H1 (cell line): ENCODE data around the gene STAP2. TPM values are rescaled to one million over a fixed set of nuclear protein-coding genes. Genes with fewer than 3 reads are reported as not detected.
A peak's percentile ranks its signal among the peaks of the same experiment; 100 is the strongest.

ENCODE experiments used
- CTCF ChIA-PET: fragments of 300-600 bp; sonication (Branson Sonifier 250); formaldehyde crosslinking; loops from one replicate; lab custom pipeline; 2021; ENCODE audit not compliant: partially characterized antibody; lab: Charles Lee
- POLR2A ChIA-PET: fragments of 300-600 bp; sonication (Branson Sonifier 250); formaldehyde crosslinking; loops from one replicate; lab custom pipeline; 2021; ENCODE audit warnings: inconsistent platforms; ENCODE audit not compliant: partially characterized antibody; lab: Charles Lee
- DNase-seq, 2 experiments: peaks; one replicate each; pipeline versions ENCODE4 v3.0.0 to v3.0.0-alpha.2; 2010 to 2022; ENCODE audit warnings: low spot score in 2 of 2, low read depth in 1 of 2, mixed read lengths in 1 of 2
- FAIRE-seq: peaks from 2 replicates; lab custom pipeline; 2011; peaks lifted over from hg19 to GRCh38; lab: Jason Lieb, UNC
- H2AFZ ChIP-seq: 2 replicates; pipeline ENCODE4 v1.8.1; 2012; ENCODE audit warnings: low read length, inconsistent platforms
- H2AK5ac ChIP-seq: 2 replicates; pipeline ENCODE4 v1.6.1; 2013; ENCODE audit warnings: low read depth, low read length
- H2BK120ac ChIP-seq: replicated peaks from 2 replicates; pipeline ENCODE3; 2013; ENCODE audit warnings: low read depth, low read length, inconsistent platforms
- H2BK12ac ChIP-seq: 2 replicates; pipeline ENCODE4 v1.6.1; 2013; ENCODE audit warnings: low read depth, low read length
- H2BK15ac ChIP-seq: 2 replicates; pipeline ENCODE4 v1.6.1; 2013; ENCODE audit warnings: low read length
- H2BK20ac ChIP-seq: 2 replicates; pipeline ENCODE4 v1.6.1; 2013; ENCODE audit warnings: low read length
- H2BK5ac ChIP-seq: 2 replicates; pipeline ENCODE4 v1.6.1; 2013; ENCODE audit warnings: low read depth, low read length
- H3K14ac ChIP-seq: 2 replicates; pipeline ENCODE4 v1.6.1; 2013; ENCODE audit warnings: inconsistent platforms; ENCODE audit not compliant: insufficient read length
- H3K18ac ChIP-seq: 2 replicates; pipeline ENCODE4 v1.6.1; 2013; ENCODE audit warnings: low read length; ENCODE audit errors: extremely low read depth
- H3K23ac ChIP-seq: 2 replicates; pipeline ENCODE4 v1.6.1; 2013; ENCODE audit warnings: inconsistent platforms; ENCODE audit not compliant: insufficient read length
- H3K23me2 ChIP-seq: 2 replicates; pipeline ENCODE4 v1.6.1; 2013; ENCODE audit warnings: low read depth, low read length
- H3K27ac ChIP-seq: 2 replicates; pipeline ENCODE4 v1.6.1; 2011; ENCODE audit warnings: low read depth, low read length, inconsistent platforms
- H3K27me3 ChIP-seq, 4 experiments: replicated peaks in 1 of 4; 1 replicate in 1 of 4; 2 replicates in 3 of 4; pipeline versions ENCODE4 v1.6.1 to v1.8.1; 2011 to 2013; ENCODE audit warnings: low read length in 3 of 4, mild to moderate bottlenecking in 3 of 4, inconsistent platforms in 2 of 4, mixed read lengths in 2 of 4, moderate library complexity in 1 of 4; ENCODE audit not compliant: control insufficient read depth in 3 of 4, insufficient read depth in 3 of 4; ENCODE audit errors: extremely low read depth in 1 of 4
- H3K36me3 ChIP-seq, 4 experiments: 2 replicates each; pipeline versions ENCODE4 v1.6.1 to v1.8.1; 2011 to 2013; ENCODE audit warnings: mild to moderate bottlenecking in 4 of 4, low read length in 3 of 4, moderate library complexity in 2 of 4, control low read depth in 1 of 4, inconsistent platforms in 1 of 4; ENCODE audit not compliant: insufficient read depth in 4 of 4, control insufficient read depth in 2 of 4
- H3K4ac ChIP-seq: replicated peaks from 2 replicates; pipeline ENCODE3; 2013; ENCODE audit warnings: low read length, low read depth, mixed read lengths, inconsistent platforms; ENCODE audit not compliant: insufficient read length
- H3K4me1 ChIP-seq, 4 experiments: replicated peaks in 1 of 4; 1 replicate in 1 of 4; 2 replicates in 3 of 4; pipeline versions ENCODE4 v1.6.1 to v1.8.1; 2011 to 2013; ENCODE audit warnings: low read length in 3 of 4, inconsistent platforms in 2 of 4, mixed read lengths in 1 of 4; ENCODE audit not compliant: insufficient read depth in 4 of 4, control insufficient read depth in 3 of 4
- H3K4me2 ChIP-seq, 2 experiments: 2 replicates each; pipeline versions ENCODE4 v1.6.1 to v1.8.1; 2011 to 2013; ENCODE audit warnings: low read depth in 2 of 2, low read length in 2 of 2, control low read depth in 1 of 2, inconsistent platforms in 1 of 2, mild to moderate bottlenecking in 1 of 2; ENCODE audit not compliant: insufficient read depth in 1 of 2
- H3K4me3 ChIP-seq, 4 experiments: fragments of 200-600, 300-600 bp in 1 of 4; sonication (generic), shearing (Covaris generic), sonication (Bioruptor Twin) in 1 of 4; 2 replicates each; pipeline versions ENCODE4 v1.5.1 to v1.8.1; 2011 to 2016; ENCODE audit warnings: low read length in 4 of 4, low read depth in 3 of 4, control low read depth in 2 of 4, inconsistent platforms in 2 of 4, mild to moderate bottlenecking in 2 of 4, mixed read lengths in 1 of 4, moderate library complexity in 1 of 4; ENCODE audit not compliant: insufficient read depth in 2 of 4; ENCODE audit errors: extremely low read depth in 1 of 4
- H3K56ac ChIP-seq: replicated peaks from 2 replicates; pipeline ENCODE3; 2013; ENCODE audit warnings: low read depth, mild to moderate bottlenecking, mixed read lengths, low read length, inconsistent platforms; ENCODE audit not compliant: insufficient read length
- H3K79me1 ChIP-seq: 2 replicates; pipeline ENCODE4 v1.6.1; 2013; ENCODE audit warnings: low read depth, low read length, control low read depth
- H3K79me2 ChIP-seq, 2 experiments: 2 replicates each; pipeline versions ENCODE4 v1.6.1 to v1.8.1; 2012 to 2013; ENCODE audit warnings: low read length in 2 of 2, mild to moderate bottlenecking in 2 of 2, inconsistent platforms in 1 of 2; ENCODE audit not compliant: insufficient read depth in 2 of 2, control insufficient read depth in 1 of 2
- H3K9ac ChIP-seq, 4 experiments: replicated peaks in 1 of 4; 1 replicate in 1 of 4; 2 replicates in 3 of 4; pipeline versions ENCODE4 v1.6.1 to v1.8.1; 2011 to 2013; ENCODE audit warnings: low read depth in 3 of 4, low read length in 3 of 4, control low read depth in 2 of 4, mild to moderate bottlenecking in 2 of 4, moderate library complexity in 2 of 4, inconsistent platforms in 1 of 4; ENCODE audit errors: extremely low read depth in 1 of 4
- H3K9me3 ChIP-seq, 2 experiments: 2 replicates each; pipeline versions ENCODE4 v1.6.1 to v1.8.1; 2012 to 2013; ENCODE audit warnings: mild to moderate bottlenecking in 2 of 2, moderate library complexity in 2 of 2, control low read depth in 1 of 2, inconsistent platforms in 1 of 2, low read depth in 1 of 2, low read length in 1 of 2, mixed read lengths in 1 of 2; ENCODE audit not compliant: insufficient read depth in 2 of 2
- H4K20me1 ChIP-seq, 2 experiments: replicated peaks in 1 of 2; 2 replicates each; pipeline versions ENCODE3 to v1.8.1; 2011 to 2013; ENCODE audit warnings: inconsistent platforms in 2 of 2, low read length in 2 of 2, mild to moderate bottlenecking in 1 of 2; ENCODE audit not compliant: insufficient read depth in 2 of 2, control insufficient read depth in 1 of 2
- H4K5ac ChIP-seq: 2 replicates; pipeline ENCODE4 v1.6.1; 2013; ENCODE audit warnings: low read length, low read depth, mixed read lengths, inconsistent platforms; ENCODE audit not compliant: insufficient read length
- H4K8ac ChIP-seq: 2 replicates; pipeline ENCODE4 v1.8.0; 2013; ENCODE audit warnings: mild to moderate bottlenecking, moderate library complexity, low read length, inconsistent platforms; ENCODE audit not compliant: insufficient read depth; ENCODE audit errors: extremely low read depth
- H4K91ac ChIP-seq: replicated peaks from 2 replicates; pipeline ENCODE3; 2013; ENCODE audit warnings: low read length, mixed read lengths, inconsistent platforms; ENCODE audit not compliant: insufficient read length
- CBX5 ChIP-seq: fragments of 300-800, 300-1000 bp; sonication (generic); IDR thresholded peaks from 2 replicates; pipeline ENCODE4 v1.7.1; 2016; ENCODE audit warnings: antibody characterized with exemption, low read length, low read depth
- CEBPB ChIP-seq: IDR thresholded peaks from 2 replicates; pipeline ENCODE4 v1.6.1; 2012; ENCODE audit warnings: low read depth, low read length
- CREB1 ChIP-seq: IDR thresholded peaks from 2 replicates; pipeline ENCODE4 v1.6.1; 2012; ENCODE audit warnings: inconsistent platforms
- JUN ChIP-seq: IDR thresholded peaks from 2 replicates; pipeline ENCODE4 v1.6.1; 2011; ENCODE audit warnings: low read depth, mild to moderate bottlenecking, improper control_type of control experiment, low read length
- MAFK ChIP-seq: IDR thresholded peaks from 2 replicates; pipeline ENCODE4 v1.6.1; 2012; ENCODE audit warnings: low read depth, mild to moderate bottlenecking, improper control_type of control experiment, low read length
- RAD21 ChIP-seq, 2 experiments: IDR thresholded peaks in 1 of 2; conservative IDR thresholded peaks in 1 of 2; 2 replicates each; pipeline ENCODE4 v1.6.1; 2011; ENCODE audit warnings: low read depth in 2 of 2, low read length in 2 of 2, improper control_type of control experiment in 1 of 2, inconsistent platforms in 1 of 2, mild to moderate bottlenecking in 1 of 2, moderate library complexity in 1 of 2
- RBBP5 ChIP-seq: IDR thresholded peaks from 2 replicates; pipeline ENCODE4 v1.7.1; 2012; ENCODE audit warnings: low read depth, mild to moderate bottlenecking, inconsistent platforms, low read length, moderate library complexity, borderline replicate concordance
- TAF7 ChIP-seq: optimal IDR thresholded peaks from 2 replicates; pipeline ENCODE3; 2011; ENCODE audit warnings: low read depth, mild to moderate bottlenecking, inconsistent platforms, low read length, moderate library complexity, borderline replicate concordance
- WGBS, 2 experiments: shearing (Covaris generic) in 1 of 2; methylation state at CpG; one replicate each; pipeline versions ENCODE4 v1.1.6 to v1.1.7; 2013 to 2015; ENCODE audit warnings: low lambda C conversion rate in 2 of 2, mixed read lengths in 2 of 2, inconsistent platforms in 1 of 2, low coverage in 1 of 2, missing lambda C conversion rate in 1 of 2; ENCODE audit not compliant: insufficient replicate concordance in 2 of 2, insufficient coverage in 1 of 2, insufficient read length in 1 of 2; ENCODE audit errors: extremely low coverage in 1 of 2, missing lambda C conversion rate in 1 of 2; 5-methylcytosine and 5-hydroxymethylcytosine counted together
- polyA plus RNA-seq, 7 experiments: library from polyadenylated mRNA; depleted of rRNA in 3 of 7; stranded (reverse) in 5 of 7; unstranded in 2 of 7; fragments of >200 nt in 5 of 7; fragments of 200-250 nt in 2 of 7; gene quantifications; 1 replicate in 5 of 7; 2 replicates in 1 of 7; 4 replicates in 1 of 7; pipeline versions ENCODE4 v1.2.1 to v1.2.3, GENCODE V29; 2011 to 2013; ENCODE audit warnings: missing spikeins in 2 of 7, mixed read lengths in 2 of 7
- total RNA-seq: library from RNA; stranded (reverse); fragmentation: NEBNext Ultra II Directional; extraction: Animal tissue kit (Norgen Biotek cat#: 25700); gene quantifications from 2 replicates; pipeline ENCODE4 v1.2.1, GENCODE V29; 2021
- TF ChIP-seq, protein P1 (sequence below), 3 experiments: IDR thresholded peaks; 1 replicate in 2 of 3; 2 replicates in 1 of 3; pipeline versions ENCODE4 v1.5.1 to v1.6.1; 2011; ENCODE audit warnings: low read length in 3 of 3, mild to moderate bottlenecking in 3 of 3, inconsistent platforms in 2 of 3, low read depth in 1 of 3, moderate library complexity in 1 of 3; ENCODE audit not compliant: insufficient read depth in 1 of 3; ENCODE audit errors: control extremely low read depth in 1 of 3

Gene STAP2
- total and polyA plus RNA-seq, 2 of the 8 experiments (the other 6 are each of a cell fraction or from before 2014, with no cell fraction given), result 15.3 to 37.3 TPM

DNA sequence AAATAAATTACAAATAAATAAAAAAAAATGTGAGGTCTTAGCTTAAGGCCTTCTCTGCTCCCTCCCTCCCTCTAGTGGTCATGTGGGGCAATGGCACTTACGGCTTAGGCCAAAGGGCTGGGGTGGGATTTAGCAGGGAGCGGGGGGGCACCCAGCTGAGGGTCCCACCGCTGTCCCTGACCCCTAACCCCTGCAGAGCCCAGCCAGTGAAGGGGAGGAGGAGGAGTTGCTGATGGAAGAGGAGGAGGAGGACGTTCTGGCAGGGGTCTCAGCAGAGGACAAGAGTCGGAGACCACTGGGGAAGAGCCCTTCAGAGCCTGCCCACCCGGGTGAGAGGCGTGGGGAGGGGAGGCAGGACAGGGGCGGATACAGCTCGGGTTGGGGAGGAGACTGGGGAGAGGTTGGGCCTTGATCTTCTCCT lies 14.1 kb upstream of the STAP2 start:
- Histone ChIP-seq H3K79me2 (no peaks in the 10 kb centered on the region), H3K56ac (no peak overlapping the region), H3K79me1 (no peaks in the 10 kb centered on the region), H3K27me3 (no peaks in the 10 kb centered on the region), H2BK12ac (no peak overlapping the region), H3K9ac (no peak overlapping the region), H3K4me3 (no peak overlapping the region), H3K23ac (no peak overlapping the region), H3K9me3 (no peaks in the 10 kb centered on the region), H2BK120ac (no peak overlapping the region), H3K4me2 (no peak overlapping the region), H3K4ac (no peak overlapping the region), H2BK5ac (no peak overlapping the region), H3K36me3 (peaks cover 0 to 20% (median 7%) of the 10 kb centered on the region in 4 experiments; a peak in 6 of 8 replicates), H3K14ac (no peak overlapping the region), H3K18ac (no peak overlapping the region), H2AFZ (no peak overlapping the region), H3K4me1 (peaks cover 0 to 2% (median 0%) of the 10 kb centered on the region in 4 experiments; a peak in 1 of 7 replicates), H2BK15ac (no peak overlapping the region), H4K91ac (no peak overlapping the region), H4K5ac (no peak overlapping the region), H4K8ac (no peak overlapping the region; the same call in 1 of the 2 replicates), H3K27ac (no peak overlapping the region), H4K20me1 (peaks cover 0 to 9% of the 10 kb centered on the region in 2 experiments), H2BK20ac (no peak overlapping the region), H3K23me2 (no peaks in the 10 kb centered on the region), H2AK5ac (no peak overlapping the region)
- WGBS, 2 experiments, result 53% methylated on average over 4 of the region's 9 CpGs; no CpG with 5 or more reads in 1 of the 2 experiments
- no peak for TF ChIP-seq CEBPB
- TF ChIP-seq CREB1, result no peak
- TF ChIP-seq MAFK, result no peak
- TF ChIP-seq JUN, result no peak
- TF ChIP-seq CBX5, result no peak
- peak; percentile 56 to 64; a peak in 3 of 4 replicates for TF ChIP-seq RAD21 (IDR thresholded peaks at IDR 0.05 in 1 of 2, conservative IDR thresholded peaks at IDR 0.05 in 1 of 2; ENCODE audit: low read depth in 2 of 2, low read length in 2 of 2)
- TF ChIP-seq, protein P1, sequence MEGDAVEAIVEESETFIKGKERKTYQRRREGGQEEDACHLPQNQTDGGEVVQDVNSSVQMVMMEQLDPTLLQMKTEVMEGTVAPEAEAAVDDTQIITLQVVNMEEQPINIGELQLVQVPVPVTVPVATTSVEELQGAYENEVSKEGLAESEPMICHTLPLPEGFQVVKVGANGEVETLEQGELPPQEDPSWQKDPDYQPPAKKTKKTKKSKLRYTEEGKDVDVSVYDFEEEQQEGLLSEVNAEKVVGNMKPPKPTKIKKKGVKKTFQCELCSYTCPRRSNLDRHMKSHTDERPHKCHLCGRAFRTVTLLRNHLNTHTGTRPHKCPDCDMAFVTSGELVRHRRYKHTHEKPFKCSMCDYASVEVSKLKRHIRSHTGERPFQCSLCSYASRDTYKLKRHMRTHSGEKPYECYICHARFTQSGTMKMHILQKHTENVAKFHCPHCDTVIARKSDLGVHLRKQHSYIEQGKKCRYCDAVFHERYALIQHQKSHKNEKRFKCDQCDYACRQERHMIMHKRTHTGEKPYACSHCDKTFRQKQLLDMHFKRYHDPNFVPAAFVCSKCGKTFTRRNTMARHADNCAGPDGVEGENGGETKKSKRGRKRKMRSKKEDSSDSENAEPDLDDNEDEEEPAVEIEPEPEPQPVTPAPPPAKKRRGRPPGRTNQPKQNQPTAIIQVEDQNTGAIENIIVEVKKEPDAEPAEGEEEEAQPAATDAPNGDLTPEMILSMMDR (IDR thresholded peaks at IDR 0.05; ENCODE audit: control extremely low read depth in 1 of 3, insufficient read depth in 1 of 3, low read depth in 1 of 3, low read length in 3 of 3), result peak; percentile 67 to 79 (median 75)
- no peak for TF ChIP-seq TAF7
- TF ChIP-seq RBBP5, result no peak
- CTCF ChIA-PET, result interaction anchor here (0.5 to 20.4 kb wide), 40 partner anchors 8 to 348 kb away, joined by 3 to 311 read pairs (median 4); partner anchors contain the start of genes CREB3L3, MPND, SH3GL1 and SHD
- POLR2A ChIA-PET, result interaction anchor here (0.8 to 4.5 kb wide), 16 partner anchors 9 to 99 kb away, joined by 3 to 27 read pairs (median 3); partner anchors contain the start of genes CHAF1A, FSD1 and MPND
- DNase-seq (peak in 1 of 2 experiments; percentile 83), FAIRE-seq (no peak)
